GM18951 (cell line): Measurements from ENCODE around the gene PAK2.
A peak's percentile ranks its signal among the peaks of the same experiment; 100 is the strongest.
"Not testable (repeated sequence)": the region's sequence is repeated elsewhere in the genome, so short reads cannot be mapped to it uniquely, and the experiment has no call there.

Source experiments
- POLR2A ChIP-seq: IDR thresholded peaks from 4 replicates; pipeline ENCODE4 v1.6.1; 2011; ENCODE audit warnings: mild to moderate bottlenecking; ENCODE audit not compliant: insufficient read length, insufficient read depth; ENCODE audit errors: extremely low read depth
- in situ Hi-C: fragments of 300-500 bp; cut with MboI; formaldehyde crosslinking; loops from one replicate; pipeline ENCODE4 v1.12.0; 2022; ENCODE audit warnings: low sequenced_read_pairs, mixed read lengths, inconsistent platforms; ENCODE audit not compliant: unreplicated experiment

Gene PAK2

DNA sequence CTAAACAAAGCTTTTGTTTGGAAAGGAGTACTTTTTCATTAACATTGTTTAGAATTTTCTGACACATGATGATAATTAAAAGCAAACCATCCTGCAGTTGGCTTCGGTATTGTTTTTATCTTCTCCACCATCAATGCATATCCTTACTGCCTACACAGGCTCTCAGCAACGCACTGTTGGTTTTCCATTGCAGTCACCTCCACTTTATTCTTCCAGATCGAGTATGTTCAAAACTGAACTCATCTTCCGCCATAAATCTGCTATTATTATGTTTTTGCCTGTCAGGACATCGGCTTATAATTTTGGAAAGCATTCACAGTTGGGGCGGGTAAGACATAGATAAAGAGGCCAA, 127.5 kb downstream of the PAK2 start:
- in situ Hi-C loops = no loop called here

DNA sequence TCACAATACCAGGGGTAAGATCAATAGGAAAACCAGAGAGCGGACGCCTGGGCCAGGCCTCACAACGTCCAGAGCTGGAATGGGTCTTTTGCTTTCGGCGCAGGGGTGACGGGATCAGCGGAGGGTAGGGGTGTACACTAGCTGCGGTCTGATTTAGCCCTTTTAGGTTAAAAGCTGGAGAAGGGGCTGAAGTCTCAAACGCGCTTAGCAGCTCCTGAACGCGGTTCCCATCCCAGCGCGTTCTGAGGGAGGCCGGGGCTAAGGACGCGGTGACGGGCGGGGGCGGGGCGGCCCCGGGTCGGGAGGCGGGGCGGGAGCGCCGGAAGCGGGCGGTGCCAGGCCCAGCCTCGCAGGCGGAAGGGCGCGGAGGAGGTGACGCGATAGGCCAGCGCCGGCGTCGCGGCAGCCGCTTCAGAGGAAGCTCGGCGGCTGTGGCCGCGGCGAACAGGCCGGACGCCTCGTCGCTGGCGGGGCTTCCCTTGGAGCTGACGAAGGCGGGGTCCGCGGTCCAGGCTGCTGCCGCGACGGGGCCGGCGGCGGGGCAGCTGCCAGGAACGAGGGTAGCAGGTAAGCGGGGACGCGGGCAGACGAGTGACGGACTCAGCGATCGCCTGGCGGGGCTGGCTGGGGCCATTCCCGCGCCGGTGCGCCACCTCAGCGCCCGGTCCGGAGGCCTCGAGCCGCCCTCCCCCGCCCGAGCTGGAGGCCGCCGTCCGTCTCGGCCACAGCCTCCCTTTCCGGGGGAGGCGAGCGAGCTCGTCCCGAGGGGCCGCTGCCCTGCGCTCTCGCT, 128.0 kb downstream of the PAK2 start, which contains the start of gene SENP5:
TSS of gene SENP5 (plus strand) at position 414 of the 790 bp plus-strand sequence. CDS start 17,262 bp downstream, outside the sequence.
- peak; percentile 98 for TF ChIP-seq POLR2A
- in situ Hi-C loops = no loop called here

More for the DNA sequence above, 127.5 kb downstream of the PAK2 start:
- no peak for TF ChIP-seq POLR2A

DNA sequence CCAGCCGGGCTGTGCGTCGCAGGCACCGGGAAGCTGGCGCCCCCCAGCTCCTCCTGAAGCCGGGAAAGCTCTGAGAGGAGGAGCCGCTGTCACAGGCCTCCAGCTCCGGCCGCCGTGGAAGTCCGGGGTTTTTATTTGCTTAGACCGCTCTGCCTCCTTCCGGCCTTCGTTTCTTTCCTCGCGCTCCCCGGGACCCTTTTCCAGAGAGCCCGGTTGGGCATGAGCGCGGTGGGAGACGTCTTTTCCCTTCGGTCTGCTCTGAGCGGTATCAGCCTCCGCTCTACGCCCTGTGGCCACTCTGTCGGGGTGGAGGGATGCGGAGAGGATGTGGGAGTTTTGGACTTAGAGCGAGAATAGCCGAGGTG, 128.6 kb downstream of the PAK2 start:
- in situ Hi-C loops = no loop called here
- TF ChIP-seq POLR2A = no peak

DNA sequence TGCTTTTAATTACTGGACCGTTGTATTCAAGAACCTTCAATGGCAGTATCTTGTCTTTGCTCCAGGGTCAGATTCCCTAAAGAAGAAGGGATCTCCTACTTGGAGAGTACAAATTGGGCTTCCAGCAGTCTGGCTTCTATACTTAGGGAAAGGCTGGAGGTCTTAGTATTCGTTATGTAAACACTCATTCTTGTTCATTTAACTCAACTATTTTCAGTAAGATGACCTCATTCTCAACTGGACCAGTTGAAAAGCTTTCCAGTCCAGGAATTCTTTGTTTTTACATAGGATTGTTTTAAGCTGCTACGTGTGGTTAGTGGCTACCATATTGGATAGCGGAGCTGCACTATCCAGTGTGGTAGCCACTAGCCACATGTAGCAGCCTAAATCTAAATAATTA, 132.7 kb downstream of the PAK2 start:
- TF ChIP-seq POLR2A = no peak
- in situ Hi-C loops = no loop called here

DNA sequence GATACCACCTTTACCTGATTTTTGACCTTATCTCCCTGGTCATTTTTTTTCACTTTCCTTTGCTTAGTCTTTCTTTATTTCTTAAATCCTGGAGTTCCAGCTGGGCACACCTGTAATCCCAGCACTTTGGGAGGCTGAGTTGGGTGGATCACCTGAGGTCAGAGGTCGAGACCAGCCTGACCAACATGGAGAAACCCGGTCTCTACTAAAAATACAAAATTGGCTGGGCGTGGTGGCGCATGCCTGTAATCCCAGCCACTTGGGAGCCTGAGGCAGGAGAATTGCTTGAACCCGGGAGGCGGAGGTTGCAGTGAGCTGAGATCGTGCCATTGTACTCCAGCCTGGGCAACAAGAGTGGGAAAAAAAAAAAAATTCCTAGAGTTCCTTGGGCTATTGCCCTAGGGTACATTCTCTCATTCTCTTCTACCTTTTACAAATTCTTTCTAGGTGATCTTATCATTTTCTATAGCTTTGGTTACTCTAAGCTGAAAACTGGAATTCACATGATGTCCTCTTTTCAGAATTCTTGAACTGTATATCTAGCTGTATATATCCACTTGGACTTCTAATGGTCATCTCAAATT, 134.9 kb downstream of the PAK2 start:
- in situ Hi-C loops = not testable (repeated sequence)

DNA sequence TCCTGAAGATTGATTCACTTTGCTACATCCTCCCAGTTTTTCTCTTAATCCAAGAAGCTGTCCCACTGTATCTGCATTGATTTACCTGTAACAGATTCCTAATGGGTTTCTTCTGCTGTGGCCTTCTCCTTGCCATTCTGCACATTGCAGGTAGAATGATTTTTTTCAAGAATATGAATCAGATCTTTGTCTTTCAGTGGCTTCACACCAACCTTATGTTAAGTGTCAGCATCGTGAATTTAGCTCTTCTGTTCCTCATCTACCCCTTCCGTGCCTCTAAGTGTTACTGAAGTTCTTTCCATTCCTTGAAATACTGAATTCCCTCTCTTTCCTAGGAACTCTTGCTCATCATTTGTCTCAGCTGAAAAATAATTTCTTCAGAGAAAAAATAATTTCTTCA, 135.6 kb downstream of the PAK2 start:
- TF ChIP-seq POLR2A = no peak
- in situ Hi-C loops = no loop called here
